Left colon (tissue), 2 donors: Measurements from ENCODE around the gene SRPK2. TPM values are rescaled to one million over a fixed set of nuclear protein-coding genes. Genes with fewer than 3 reads are reported as not detected.
"Not testable (repeated sequence)": the region's sequence is repeated elsewhere in the genome, so short reads cannot be mapped to it uniquely, and the experiment has no call there.

Experiments used
- ATAC-seq: fragments of 200-7000 bp; cut with Tn5 transposase; one replicate; pipeline ENCODE4 v1.9.1; 2020; ENCODE audit warnings: mild to moderate bottlenecking, moderate library complexity
- DNase-seq, 2 donors: peaks; one replicate each; pipeline ENCODE4 v3.0.0-alpha.2; 2020
- intact Hi-C, 2 donors: fragments of 100-400 bp; cut with DNase I in 1 of 2; cut with micrococcal nuclease in 1 of 2; formaldehyde crosslinking; loops; one replicate each; pipeline versions ENCODE4 v1.11.2 to v1.14.0; 2022; cut with DNase I, micrococcal nuclease
- total RNA-seq, 2 donors: library from RNA; stranded (reverse); fragmentation: NEBNext Ultra II Directional; extraction: Animal tissue kit (Norgen Biotek cat#: 25700); gene quantifications; one replicate each; pipeline ENCODE4 v1.2.1, GENCODE V29; 2021
- donor health status: DM: no; HTN: no; CAD: no.
- donor health status: DM: yes; HTN: yes; CAD: no.

The SRPK2 gene
- total RNA-seq, 2 donors from 2014 or later = 32.8 to 35.0 TPM

- intact Hi-C loops, DNase-seq, ATAC-seq: not testable (repeated sequence)
Measured at GRCh38 chr7:105348177-105348576, 40.5 kb downstream of the SRPK2 start.

GRCh38 chr7:105346593-105347322, 42.0 kb downstream of the SRPK2 start:
- ATAC-seq (no peak), DNase-seq (no peak)
- intact Hi-C loops = no loop called here

- DNase-seq (no peak), ATAC-seq (no peak)
- intact Hi-C loops = no loop called here
Measured at GRCh38 chr7:105346138-105346537, 42.6 kb downstream of the SRPK2 start.

- intact Hi-C loops = no loop called here
- no peak for DNase-seq
- ATAC-seq = no peak
Measured at GRCh38 chr7:105345725-105346124, 43.0 kb downstream of the SRPK2 start.

- ATAC-seq = no peak
- DNase-seq = no peak
- intact Hi-C loops = no loop called here
Measured at GRCh38 chr7:105345003-105345402, 43.7 kb downstream of the SRPK2 start.

GRCh38 chr7:105339404-105340323, 49.1 kb downstream of the SRPK2 start:
- ATAC-seq = no peak
- intact Hi-C loops = no loop called here
- DNase-seq = no peak

GRCh38 chr7:105337529-105337928, 51.2 kb downstream of the SRPK2 start:
- intact Hi-C loops = no loop called here
- ATAC-seq (no peak), DNase-seq (no peak)

- intact Hi-C loops = no loop called here
- DNase-seq (no peak), ATAC-seq (no peak)
Measured at GRCh38 chr7:105336009-105336408, 52.7 kb downstream of the SRPK2 start.

GRCh38 chr7:105332661-105333060, 56.1 kb downstream of the SRPK2 start:
- ATAC-seq, intact Hi-C loops: not testable (repeated sequence)

GRCh38 chr7:105330526-105330925, 58.2 kb downstream of the SRPK2 start:
- DNase-seq (no peak), ATAC-seq (no peak)
- intact Hi-C loops = no loop called here

More at GRCh38 chr7:105332661-105333060, 56.1 kb downstream of the SRPK2 start:
- not testable (repeated sequence) for DNase-seq

- DNase-seq = no peak
- no peak for ATAC-seq
- intact Hi-C loops = no loop called here
Measured at GRCh38 chr7:105327201-105327600, 61.5 kb downstream of the SRPK2 start.

GRCh38 chr7:105325216-105325904, 63.4 kb downstream of the SRPK2 start:
- no peak for ATAC-seq
- no peak for DNase-seq
- intact Hi-C loops = no loop called here

GRCh38 chr7:105324606-105325005, 64.1 kb downstream of the SRPK2 start:
- ATAC-seq, intact Hi-C loops, DNase-seq: not testable (repeated sequence)

- DNase-seq (no peak), ATAC-seq (no peak)
- intact Hi-C loops = no loop called here
Measured at GRCh38 chr7:105323366-105323765, 65.4 kb downstream of the SRPK2 start.

GRCh38 chr7:105322655-105323277, 66.0 kb downstream of the SRPK2 start:
- DNase-seq (no peak), ATAC-seq (no peak)
- intact Hi-C loops = no loop called here

- intact Hi-C loops = no loop called here
- DNase-seq (no peak), ATAC-seq (no peak)
Measured at GRCh38 chr7:105321754-105322455, 66.8 kb downstream of the SRPK2 start.

- DNase-seq (no peak), ATAC-seq (no peak)
- intact Hi-C loops = no loop called here
Measured at GRCh38 chr7:105320896-105321295, 67.8 kb downstream of the SRPK2 start.

- ATAC-seq = no peak
- intact Hi-C loops = no loop called here
Measured at GRCh38 chr7:105319578-105319977, 69.1 kb downstream of the SRPK2 start.

More at GRCh38 chr7:105319578-105319977, 69.1 kb downstream of the SRPK2 start:
- no peak for DNase-seq
